Endodermal cell (in vitro differentiated cells): ENCODE results near the gene SAMD15. TPM values are rescaled to one million over a fixed set of nuclear protein-coding genes. Genes with fewer than 3 reads are reported as not detected.

Source experiments
- DNase-seq: peaks from one replicate; pipeline ENCODE4 v3.0.0-alpha.2; 2017
- H3K27ac ChIP-seq: 2 replicates; pipeline ENCODE4 v1.5.1; 2013; ENCODE audit warnings: mild to moderate bottlenecking, low read depth, low read length, moderate library complexity
- H3K27me3 ChIP-seq: 2 replicates; pipeline ENCODE4 v1.6.1; 2013; ENCODE audit warnings: mild to moderate bottlenecking, low read length, moderate library complexity; ENCODE audit not compliant: insufficient read depth, control insufficient read depth, poor library complexity, severe bottlenecking
- H3K36me3 ChIP-seq: 2 replicates; pipeline ENCODE4 v1.7.0; 2013; ENCODE audit warnings: mild to moderate bottlenecking, low read length, moderate library complexity; ENCODE audit not compliant: control insufficient read depth, insufficient read depth
- H3K4me1 ChIP-seq: one replicate; pipeline ENCODE4 v1.7.0; 2013; ENCODE audit warnings: low read length; ENCODE audit not compliant: control insufficient read depth, insufficient read depth
- H3K4me3 ChIP-seq: 2 replicates; pipeline ENCODE4 v1.5.1; 2013; ENCODE audit warnings: mild to moderate bottlenecking, low read length, moderate library complexity
- H3K9ac ChIP-seq: 2 replicates; pipeline ENCODE4 v1.6.1; 2013; ENCODE audit warnings: mild to moderate bottlenecking, low read length, moderate library complexity; ENCODE audit not compliant: poor library complexity, severe bottlenecking; ENCODE audit errors: extremely low read depth
- H3K9me3 ChIP-seq: 2 replicates; pipeline ENCODE4 v1.6.1; 2013; ENCODE audit warnings: mild to moderate bottlenecking, low read length, moderate library complexity; ENCODE audit not compliant: control insufficient read depth
- H3K27ac Mint-ChIP-seq: 2 replicates; pipeline ENCODE4 v1.8.0; 2020; ENCODE audit warnings: mixed read lengths
- H3K27me3 Mint-ChIP-seq: 2 replicates; pipeline ENCODE4 v1.8.0; 2021; ENCODE audit warnings: mild to moderate bottlenecking, mixed read lengths; ENCODE audit not compliant: insufficient read depth
- H3K36me3 Mint-ChIP-seq: 2 replicates; pipeline ENCODE4 v1.8.0; 2020; ENCODE audit warnings: low read depth, mixed read lengths
- H3K4me1 Mint-ChIP-seq: 2 replicates; pipeline ENCODE4 v1.8.0; 2020; ENCODE audit warnings: mixed read lengths
- H3K4me3 Mint-ChIP-seq: 2 replicates; pipeline ENCODE4 v1.8.0; 2020; ENCODE audit warnings: mild to moderate bottlenecking, moderate library complexity, mixed read lengths
- H3K9me3 Mint-ChIP-seq: 2 replicates; pipeline ENCODE4 v1.8.0; 2020; ENCODE audit warnings: mild to moderate bottlenecking, mixed read lengths
- WGBS, 2 experiments: methylation state at CpG; one replicate each; pipeline versions ENCODE4 v1.1.5 to v1.1.7; 2013; ENCODE audit warnings: missing lambda C conversion rate in 2 of 2, mixed read lengths in 1 of 2; ENCODE audit not compliant: insufficient coverage in 1 of 2, insufficient read length in 1 of 2; 5-methylcytosine and 5-hydroxymethylcytosine counted together
- total RNA-seq, 2 donors: library from RNA; stranded (reverse); fragmentation: NEBNext Ultra II Directional in 1 of 2; extraction: Animal tissue kit (Norgen Biotek cat#: 25700) in 1 of 2; gene quantifications; 2 replicates in 1 of 2; 3 replicates in 1 of 2; pipeline ENCODE4 v1.2.1, GENCODE V29; 2021
- TF ChIP-seq, protein P1 (sequence below): fragments of 200-600 bp; sonication (generic); conservative IDR thresholded peaks from 2 replicates; pipeline ENCODE4 v1.5.0; 2021; ENCODE audit warnings: antibody characterized with exemption, mild to moderate bottlenecking

Gene SAMD15
- total RNA-seq, 2 donors from 2014 or later: 4.3 to 5.5 TPM

DNA sequence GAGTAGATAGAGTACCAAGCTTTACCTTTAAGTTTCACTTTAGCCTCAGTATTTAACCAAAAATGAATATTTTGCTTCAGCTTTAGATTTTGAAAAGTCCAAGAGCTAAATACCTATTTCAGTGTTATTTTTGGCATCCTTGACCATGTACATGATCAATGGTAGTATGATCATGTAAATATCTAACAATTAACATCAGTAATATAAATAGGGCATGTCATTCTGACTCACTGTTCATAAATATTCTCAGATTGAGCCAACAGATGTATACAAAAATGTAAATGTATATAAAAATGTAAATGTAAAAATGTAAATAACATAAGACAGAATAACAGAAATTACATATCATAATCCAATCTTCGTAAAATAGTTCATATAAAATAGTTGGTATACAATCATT is 61.4 kb downstream of the SAMD15 start:
- no peak overlapping the region for H3K4me3 Mint-ChIP-seq
- WGBS, 2 experiments: no CpG with 5 or more reads among the region's 1 CpG
- peaks cover 11% of the 10 kb centered on the region for H3K4me1 Mint-ChIP-seq
- H3K4me1 ChIP-seq: peaks cover 5% of the 10 kb centered on the region
- TF ChIP-seq, protein P1, sequence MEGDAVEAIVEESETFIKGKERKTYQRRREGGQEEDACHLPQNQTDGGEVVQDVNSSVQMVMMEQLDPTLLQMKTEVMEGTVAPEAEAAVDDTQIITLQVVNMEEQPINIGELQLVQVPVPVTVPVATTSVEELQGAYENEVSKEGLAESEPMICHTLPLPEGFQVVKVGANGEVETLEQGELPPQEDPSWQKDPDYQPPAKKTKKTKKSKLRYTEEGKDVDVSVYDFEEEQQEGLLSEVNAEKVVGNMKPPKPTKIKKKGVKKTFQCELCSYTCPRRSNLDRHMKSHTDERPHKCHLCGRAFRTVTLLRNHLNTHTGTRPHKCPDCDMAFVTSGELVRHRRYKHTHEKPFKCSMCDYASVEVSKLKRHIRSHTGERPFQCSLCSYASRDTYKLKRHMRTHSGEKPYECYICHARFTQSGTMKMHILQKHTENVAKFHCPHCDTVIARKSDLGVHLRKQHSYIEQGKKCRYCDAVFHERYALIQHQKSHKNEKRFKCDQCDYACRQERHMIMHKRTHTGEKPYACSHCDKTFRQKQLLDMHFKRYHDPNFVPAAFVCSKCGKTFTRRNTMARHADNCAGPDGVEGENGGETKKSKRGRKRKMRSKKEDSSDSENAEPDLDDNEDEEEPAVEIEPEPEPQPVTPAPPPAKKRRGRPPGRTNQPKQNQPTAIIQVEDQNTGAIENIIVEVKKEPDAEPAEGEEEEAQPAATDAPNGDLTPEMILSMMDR: no peak
- no peak overlapping the region for H3K27ac ChIP-seq
- no peak overlapping the region for H3K4me3 ChIP-seq
- peaks cover 82% of the 10 kb centered on the region for H3K36me3 ChIP-seq
- no peak overlapping the region for H3K9ac ChIP-seq
- DNase-seq: no peak
- no peaks in the 10 kb centered on the region for H3K9me3 Mint-ChIP-seq
- no peak overlapping the region for H3K27ac Mint-ChIP-seq
- peaks cover 79% of the 10 kb centered on the region for H3K36me3 Mint-ChIP-seq
- H3K27me3 ChIP-seq: no peaks in the 10 kb centered on the region
- H3K9me3 ChIP-seq: no peaks in the 10 kb centered on the region
- H3K27me3 Mint-ChIP-seq: no peaks in the 10 kb centered on the region

DNA sequence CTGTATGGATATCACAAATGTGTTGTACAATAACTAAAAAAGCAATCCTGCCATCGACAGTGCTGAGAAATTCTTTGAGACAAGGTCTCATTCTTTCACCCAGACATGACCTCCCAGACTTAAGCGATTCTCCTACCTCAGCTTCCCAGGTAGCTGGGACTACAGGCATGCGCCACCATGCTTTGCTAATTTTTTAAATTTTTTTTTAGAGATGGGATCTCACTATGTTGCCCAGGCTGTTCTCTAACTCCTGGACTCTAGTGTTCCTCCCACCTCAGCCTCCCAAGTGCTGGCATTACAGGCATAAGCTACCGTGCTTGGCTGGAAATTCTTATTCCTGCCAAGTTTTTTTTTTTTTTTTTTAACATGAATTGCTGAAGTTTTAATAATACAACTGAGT is 62.7 kb downstream of the SAMD15 start:
- Histone ChIP-seq H3K4me3 (no peak overlapping the region), H3K36me3 (peaks cover 80% of the 10 kb centered on the region), H3K9ac (no peak overlapping the region), H3K4me1 (peaks cover 5% of the 10 kb centered on the region), H3K27ac (no peak overlapping the region), H3K27me3 (no peaks in the 10 kb centered on the region), H3K9me3 (no peaks in the 10 kb centered on the region)
- H3K36me3 Mint-ChIP-seq: peaks cover 76% of the 10 kb centered on the region
- 90 to 96% methylated on average over 4 of the region's 4 CpGs for WGBS, 2 experiments
- H3K27me3 Mint-ChIP-seq: no peaks in the 10 kb centered on the region
- H3K4me3 Mint-ChIP-seq: no peak overlapping the region
- no peak overlapping the region for H3K27ac Mint-ChIP-seq
- H3K4me1 Mint-ChIP-seq: peaks cover 11% of the 10 kb centered on the region
- TF ChIP-seq, protein P1: no peak
- no peak for DNase-seq
- no peaks in the 10 kb centered on the region for H3K9me3 Mint-ChIP-seq

Other genes starting within 250 kb of the SAMD15 start
- gene ZDHHC22, start 235.6 kb upstream of the SAMD15 start, total RNA-seq: 1 to 10 TPM in 1 of 2 donors, under 1 TPM in 1; 0.38 to 1.7 TPM
- gene TMEM63C, start 195.6 kb upstream of the SAMD15 start, total RNA-seq: 1 to 10 TPM; 1.1 to 1.6 TPM
- gene NGB, start 106.2 kb upstream of the SAMD15 start, total RNA-seq: not detected
- 10 to 100 TPM; 58.5 to 70.6 TPM for gene POMT2, start 56.5 kb upstream of the SAMD15 start, total RNA-seq
- gene GSTZ1, start 56.3 kb upstream of the SAMD15 start, total RNA-seq: 10 to 100 TPM; 38.3 to 40.4 TPM
- 10 to 100 TPM; 20.5 to 27.6 TPM for gene TMED8, start 285 bp upstream of the SAMD15 start, total RNA-seq
- under 1 TPM; 0.49 to 0.92 TPM for gene NOXRED1, start 46.1 kb downstream of the SAMD15 start, total RNA-seq
- gene VIPAS39, start 80.2 kb downstream of the SAMD15 start, total RNA-seq: 10 to 100 TPM; 26.7 to 29.8 TPM
- 100 to 1,000 TPM; 151 to 178 TPM for gene AHSA1, start 80.7 kb downstream of the SAMD15 start, total RNA-seq
- 1 to 10 TPM; 1.3 to 1.6 TPM for gene ISM2, start 121.4 kb downstream of the SAMD15 start, total RNA-seq
- gene SPTLC2, start 239.3 kb downstream of the SAMD15 start, total RNA-seq: 10 to 100 TPM; 32.6 to 32.7 TPM